IMR-90 (cell line): ENCODE data around the gene TBX1. TPM values are rescaled to one million over a fixed set of nuclear protein-coding genes. Genes with fewer than 3 reads are reported as not detected.

Experiments used
- ATAC-seq: fragments of 200-7000 bp; cut with Tn5 transposase; 2 replicates; pipeline ENCODE4 v1.9.1; 2020; ENCODE audit warnings: low read depth, mild to moderate bottlenecking, moderate library complexity
- BruUV-seq: library from RNA; stranded (reverse); fragments of 400-500 nt; replicated peaks from 2 replicates; lab custom pipeline; 2021; lab: Mats Ljungman, UMichigan
- CTCF ChIA-PET: fragments of 300-600 bp; formaldehyde crosslinking; extraction: SDS; loops from one replicate; lab custom pipeline; 2021; ENCODE audit warnings: antibody characterized with exemption; lab: Yijun Ruan, JAX
- POLR2A ChIA-PET: fragments of 300-600 bp; sonication (Branson Sonifier 250); formaldehyde crosslinking; loops from one replicate; lab custom pipeline; 2022; ENCODE audit warnings: antibody characterized with exemption; ENCODE audit not compliant: unreplicated experiment; lab: Charles Lee
- DNase-seq: peaks from one replicate; pipeline ENCODE4 v3.0.0; 2013
- H2AFZ ChIP-seq: replicated peaks from 2 replicates; pipeline ENCODE3; 2013; ENCODE audit warnings: low read length, mild to moderate bottlenecking; ENCODE audit not compliant: poor library complexity
- H2AK5ac ChIP-seq: 2 replicates; pipeline ENCODE4 v1.6.1; 2013; ENCODE audit warnings: low read depth, low read length, inconsistent platforms
- H2AK9ac ChIP-seq: replicated peaks from 2 replicates; pipeline ENCODE3; 2013; ENCODE audit warnings: mild to moderate bottlenecking, low read depth, low read length, moderate library complexity; ENCODE audit not compliant: poor library complexity
- H2BK120ac ChIP-seq: 2 replicates; pipeline ENCODE4 v1.6.1; 2013; ENCODE audit warnings: low read depth, low read length, inconsistent platforms
- H2BK15ac ChIP-seq: 3 replicates; pipeline ENCODE4 v1.6.1; 2013; ENCODE audit warnings: low read depth, low read length, inconsistent platforms
- H2BK20ac ChIP-seq: 2 replicates; pipeline ENCODE4 v1.6.1; 2013; ENCODE audit warnings: low read depth, mild to moderate bottlenecking, inconsistent platforms, low read length, moderate library complexity
- H2BK5ac ChIP-seq: 2 replicates; pipeline ENCODE4 v1.6.1; 2013; ENCODE audit warnings: mild to moderate bottlenecking, low read depth, low read length, inconsistent platforms; ENCODE audit not compliant: poor library complexity, severe bottlenecking
- H3K14ac ChIP-seq: replicated peaks from 2 replicates; pipeline ENCODE4 v1.6.1; 2013; ENCODE audit warnings: low read depth, low read length, inconsistent platforms
- H3K18ac ChIP-seq: 2 replicates; pipeline ENCODE4 v1.6.1; 2013; ENCODE audit warnings: low read depth, low read length, control low read depth
- H3K23ac ChIP-seq: 2 replicates; pipeline ENCODE4 v1.6.1; 2013; ENCODE audit warnings: low read depth, low read length, inconsistent platforms
- H3K27ac ChIP-seq: 2 replicates; pipeline ENCODE4 v1.5.1; 2013; ENCODE audit warnings: mild to moderate bottlenecking, control low read depth, low read length; ENCODE audit not compliant: insufficient read depth
- H3K27me3 ChIP-seq: 2 replicates; pipeline ENCODE4 v1.6.1; 2013; ENCODE audit warnings: low read length; ENCODE audit not compliant: control insufficient read depth, insufficient read depth
- H3K36me3 ChIP-seq: 2 replicates; pipeline ENCODE4 v1.6.1; 2013; ENCODE audit warnings: low read length, mixed read lengths; ENCODE audit not compliant: control insufficient read depth, insufficient read depth
- H3K4ac ChIP-seq: 2 replicates; pipeline ENCODE4 v1.6.1; 2013; ENCODE audit warnings: low read depth, low read length, inconsistent platforms
- H3K4me1 ChIP-seq: 2 replicates; pipeline ENCODE4 v1.6.1; 2013; ENCODE audit warnings: low read length, mixed read lengths; ENCODE audit not compliant: control insufficient read depth, insufficient read depth
- H3K4me2 ChIP-seq: 2 replicates; pipeline ENCODE4 v1.6.1; 2013; ENCODE audit warnings: low read depth, mild to moderate bottlenecking, control low read depth, low read length, moderate library complexity
- H3K4me3 ChIP-seq: 2 replicates; pipeline ENCODE4 v1.5.1; 2013; ENCODE audit warnings: low read depth, mild to moderate bottlenecking, control low read depth, low read length, moderate library complexity; ENCODE audit not compliant: insufficient read depth
- H3K56ac ChIP-seq: 2 replicates; pipeline ENCODE4 v1.6.1; 2013; ENCODE audit warnings: low read length, inconsistent platforms; ENCODE audit not compliant: insufficient read depth; ENCODE audit errors: extremely low read depth
- H3K79me1 ChIP-seq, 2 experiments: 2 replicates each; pipeline ENCODE4 v1.6.1; 2013; ENCODE audit warnings: low read length in 2 of 2, inconsistent platforms in 1 of 2, low read depth in 1 of 2
- H3K9ac ChIP-seq: 2 replicates; pipeline ENCODE4 v1.6.1; 2013; ENCODE audit warnings: low read depth, low read length, control low read depth
- H3K9me1 ChIP-seq: 2 replicates; pipeline ENCODE4 v1.6.1; 2013; ENCODE audit warnings: low read length, inconsistent platforms; ENCODE audit not compliant: insufficient read depth
- H3K9me3 ChIP-seq: 2 replicates; pipeline ENCODE4 v1.6.1; 2013; ENCODE audit warnings: low read length; ENCODE audit not compliant: control insufficient read depth, insufficient read depth
- H4K20me1 ChIP-seq: 2 replicates; pipeline ENCODE4 v1.6.1; 2013; ENCODE audit warnings: low read length, inconsistent platforms; ENCODE audit not compliant: insufficient read depth
- H4K5ac ChIP-seq: 2 replicates; pipeline ENCODE4 v1.6.1; 2013; ENCODE audit warnings: mild to moderate bottlenecking, low read depth, low read length, control low read depth
- H4K8ac ChIP-seq, 2 experiments: 2 replicates each; pipeline ENCODE4 v1.6.1; 2013; ENCODE audit warnings: low read depth in 2 of 2, low read length in 2 of 2, control low read depth in 1 of 2, inconsistent platforms in 1 of 2
- H4K91ac ChIP-seq: 2 replicates; pipeline ENCODE4 v1.6.1; 2013; ENCODE audit warnings: low read depth, low read length, inconsistent platforms; ENCODE audit not compliant: insufficient read depth
- CHD1 ChIP-seq: IDR thresholded peaks from 2 replicates; pipeline ENCODE4 v1.6.1; 2012; ENCODE audit warnings: low read depth, low read length, improper control_type of control experiment
- MAFK ChIP-seq: IDR thresholded peaks from 2 replicates; pipeline ENCODE4 v1.6.1; 2012; ENCODE audit warnings: low read depth, low read length, improper control_type of control experiment
- MXI1 ChIP-seq: IDR thresholded peaks from 2 replicates; pipeline ENCODE4 v1.6.1; 2012; ENCODE audit warnings: low read depth, mild to moderate bottlenecking, low read length, moderate library complexity, borderline replicate concordance
- NFE2L2 ChIP-seq: fragments of 150-350 bp; IDR thresholded peaks from 2 replicates; pipeline ENCODE4 v1.6.1; 2016; ENCODE audit warnings: low read depth, mild to moderate bottlenecking, low read length
- POLR2A ChIP-seq: IDR thresholded peaks from 2 replicates; pipeline ENCODE4 v1.6.1; 2012; ENCODE audit warnings: mild to moderate bottlenecking, low read depth, low read length
- USF2 ChIP-seq: fragments of 150-350 bp; IDR thresholded peaks from 2 replicates; pipeline ENCODE4 v1.6.1; 2017; ENCODE audit warnings: mild to moderate bottlenecking, antibody characterized with exemption, low read length, low read depth
- WGBS, 2 experiments: methylation state at CpG; one replicate each; pipeline versions ENCODE4 v1.1.5 to v1.1.7; 2013; ENCODE audit warnings: missing lambda C conversion rate in 2 of 2; ENCODE audit not compliant: insufficient read length in 1 of 2; ENCODE audit errors: extremely low coverage in 2 of 2; 5-methylcytosine and 5-hydroxymethylcytosine counted together
- dilution Hi-C: fragments of 300-500 bp; cut with HindIII; formaldehyde crosslinking; loops from one replicate; pipeline ENCODE4 v1.14.3; 2018; ENCODE audit warnings: low sequenced_read_pairs; ENCODE audit not compliant: unreplicated experiment
- in situ Hi-C: fragments of 300-500 bp; cut with MboI; formaldehyde crosslinking; loops from 3 replicates; pipeline ENCODE4 v1.14.3; 2019; ENCODE audit warnings: low sequenced_read_pairs, inconsistent platforms, mixed read lengths
- intact Hi-C: fragments of 100-400 bp; cut with micrococcal nuclease; formaldehyde crosslinking; loops from 2 replicates; pipeline ENCODE4 v1.10.0; 2022
- polyA plus RNA-seq, 3 experiments: library from polyadenylated mRNA; depleted of rRNA; stranded (reverse); fragments of >200 nt; gene quantifications; 2 replicates each; pipeline ENCODE4 v1.2.3, GENCODE V29; 2012; ENCODE audit warnings: low replicate concordance in 1 of 3
- total RNA-seq: library from RNA; depleted of rRNA; stranded (reverse); fragments of >200 nt; gene quantifications from 2 replicates; pipeline ENCODE4 v1.2.3, GENCODE V29; 2012

Gene TBX1
- total and polyA plus RNA-seq, 2 of the 4 experiments (the other 2 are of a cell fraction), result 0.03 TPM; not detected in 1

- WGBS, 2 experiments, result no CpG with 5 or more reads among the region's 16 CpGs
- Histone ChIP-seq H3K9ac (no peak overlapping the region), H3K79me1 (no peaks in the 10 kb centered on the region), H2AFZ (no peak overlapping the region), H2BK120ac (no peak overlapping the region), H2AK9ac (no peak overlapping the region), H4K20me1 (no peaks in the 10 kb centered on the region), H4K5ac (no peak overlapping the region), H2BK5ac (no peak overlapping the region), H3K27me3 (no peaks in the 10 kb centered on the region), H3K27ac (no peak overlapping the region), H3K9me3 (peaks cover 8% of the 10 kb centered on the region), H3K4me3 (no peak overlapping the region), H4K91ac (no peak overlapping the region), H2BK20ac (no peak overlapping the region), H4K8ac (no peak overlapping the region), H2BK15ac (no peak overlapping the region), H2AK5ac (no peak overlapping the region), H3K56ac (no peak overlapping the region), H3K4ac (no peak overlapping the region), H3K18ac (no peak overlapping the region), H3K23ac (no peak overlapping the region), H3K14ac (no peak overlapping the region), H3K4me1 (peaks cover 2% of the 10 kb centered on the region; the same call in 1 of the 2 replicates), H3K4me2 (no peak overlapping the region), H3K9me1 (no peaks in the 10 kb centered on the region; the same call in 1 of the 2 replicates), H3K36me3 (peaks cover 3% of the 10 kb centered on the region)
- TF ChIP-seq MAFK (no peak), POLR2A (no peak), CHD1 (no peak), NFE2L2 (no peak), MXI1 (no peak), USF2 (no peak)
- in situ Hi-C loops, result no loop called here
- intact Hi-C loops, result no loop called here
- DNase-seq (no peak), ATAC-seq (no peak)
- POLR2A ChIA-PET, result no interaction called here
- dilution Hi-C loops, result no loop called here
- BruUV-seq, result no TSS peak
- CTCF ChIA-PET, result interaction anchor here (0.6 kb wide), 1 partner anchor 58 kb away, joined by 3 read pairs; no protein-coding TSS in a partner anchor
Observed at GRCh38 chr22:19789406-19789805, 28.8 kb downstream of the TBX1 start.
